Measurements from ENCODE around the gene NFATC2IP. TPM values are rescaled to one million over a fixed set of nuclear protein-coding genes. Genes with fewer than 3 reads are reported as not detected.

NFATC2IP gene
- total and polyA plus RNA-seq, 2 of the 8 experiments (the other 6 are each of a cell fraction or from before 2014, with no cell fraction given) = 54.4 to 71.5 TPM

DNA sequence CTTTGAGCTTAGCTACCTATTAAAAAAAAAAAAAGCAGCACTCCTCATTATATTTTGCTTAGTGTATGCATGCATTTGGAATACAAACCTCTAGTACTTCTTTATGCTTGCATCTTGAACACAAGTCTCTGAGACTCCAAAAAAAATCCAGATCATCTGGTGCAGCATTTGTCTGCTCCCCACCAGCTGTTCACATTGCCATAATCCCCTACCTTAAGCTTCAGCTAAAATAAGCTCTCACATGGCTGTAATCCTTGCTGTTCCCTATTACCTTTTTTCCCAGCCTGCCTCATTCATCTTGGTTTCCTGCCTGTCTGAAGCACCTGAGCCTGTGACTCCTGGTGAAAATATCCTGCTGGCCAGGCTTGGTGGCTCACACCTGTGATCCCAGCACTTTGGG, 7.5 kb upstream of the NFATC2IP start:
- CTCF ChIA-PET (ENCODE audit: partially characterized antibody) = interaction anchor here (1.2 to 5.4 kb wide), 8 partner anchors 11 to 96 kb away, joined by 5 to 42 read pairs (median 18); partner anchors contain the start of genes ATP2A1, CD19 and RABEP2

More for the DNA sequence above, 7.5 kb upstream of the NFATC2IP start:
- H2BK120ac ChIP-seq (replicated peaks; ENCODE audit: low read depth, low read length) = no peak overlapping the region
- no peak overlapping the region for H2BK20ac ChIP-seq (ENCODE audit: low read length)
- no peak for DNase-seq (ENCODE audit: low read depth in 1 of 2, low spot score in 2 of 2)
- H4K8ac ChIP-seq (ENCODE audit: extremely low read depth, insufficient read depth, low read length) = no peak overlapping the region
- H3K23ac ChIP-seq (ENCODE audit: insufficient read length) = no peak overlapping the region
- H2BK15ac ChIP-seq (ENCODE audit: low read length) = no peak overlapping the region
- no peak overlapping the region for H3K4me2 ChIP-seq (ENCODE audit: insufficient read depth in 1 of 2, low read depth in 2 of 2, low read length in 2 of 2)
- TF ChIP-seq SP4 (IDR thresholded peaks at IDR 0.05; ENCODE audit: low read length) = no peak
- no peak for TF ChIP-seq TEAD4 (IDR thresholded peaks at IDR 0.05; ENCODE audit: low read depth, low read length)
- no peak for TF ChIP-seq CREB1 (IDR thresholded peaks at IDR 0.05)
- no peak for TF ChIP-seq PHF8 (conservative IDR thresholded peaks at IDR 0.05; ENCODE audit: low read depth, low read length)
- TF ChIP-seq BRCA1 (IDR thresholded peaks at IDR 0.05; ENCODE audit: low read depth, low read length) = no peak
- no peak for TF ChIP-seq RXRA (IDR thresholded peaks at IDR 0.05; ENCODE audit: insufficient read depth, low read depth, low read length)
- no peaks in the 10 kb centered on the region for H3K79me1 ChIP-seq (ENCODE audit: low read depth, low read length)
- no peak overlapping the region; a peak in 1 of 7 replicates for H3K9ac ChIP-seq (replicated peaks in 1 of 4; ENCODE audit: extremely low read depth in 1 of 4, low read depth in 3 of 4, low read length in 3 of 4)
- H2AFZ ChIP-seq (ENCODE audit: low read length) = no peak overlapping the region
- peaks cover 5% of the 10 kb centered on the region for H3K23me2 ChIP-seq (ENCODE audit: low read depth, low read length)
- H4K91ac ChIP-seq (replicated peaks; ENCODE audit: insufficient read length, low read length) = no peak overlapping the region
- POLR2A ChIA-PET (ENCODE audit: partially characterized antibody) = interaction anchor here (0.7 to 3.0 kb wide), 6 partner anchors 12 to 121 kb away, joined by 3 to 13 read pairs (median 4); partner anchors contain the start of genes ATXN2L, CD19 and RABEP2
- H4K5ac ChIP-seq (ENCODE audit: insufficient read length, low read depth, low read length) = no peak overlapping the region
- no peak overlapping the region for H2BK12ac ChIP-seq (ENCODE audit: low read depth, low read length)
- H3K36me3 ChIP-seq (ENCODE audit: control insufficient read depth in 2 of 4, insufficient read depth in 4 of 4, low read length in 3 of 4) = no peaks in the 10 kb centered on the region
- no peak overlapping the region for H3K4me3 ChIP-seq (ENCODE audit: extremely low read depth in 1 of 4, insufficient read depth in 2 of 4, low read depth in 3 of 4, low read length in 4 of 4)
- H3K27me3 ChIP-seq (replicated peaks in 1 of 4; ENCODE audit: control insufficient read depth in 3 of 4, extremely low read depth in 1 of 4, insufficient read depth in 3 of 4, low read length in 3 of 4) = no peaks in the 10 kb centered on the region
- H2AK5ac ChIP-seq (ENCODE audit: low read depth, low read length) = no peak overlapping the region
- H4K20me1 ChIP-seq (replicated peaks in 1 of 2; ENCODE audit: control insufficient read depth in 1 of 2, insufficient read depth in 2 of 2, low read length in 2 of 2) = no peaks in the 10 kb centered on the region
- H3K9me3 ChIP-seq (ENCODE audit: insufficient read depth in 2 of 2, low read depth in 1 of 2, low read length in 1 of 2) = no peaks in the 10 kb centered on the region
- H3K4me1 ChIP-seq (replicated peaks in 1 of 4; ENCODE audit: control insufficient read depth in 3 of 4, insufficient read depth in 4 of 4, low read length in 3 of 4) = peaks cover 0 to 5% (median 1%) of the 10 kb centered on the region in 4 experiments; a peak in 3 of 7 replicates
- H3K4ac ChIP-seq (replicated peaks; ENCODE audit: insufficient read length, low read depth, low read length) = no peak overlapping the region
- H2BK5ac ChIP-seq (ENCODE audit: low read depth, low read length) = no peak overlapping the region
- no peaks in the 10 kb centered on the region for H3K79me2 ChIP-seq (ENCODE audit: control insufficient read depth in 1 of 2, insufficient read depth in 2 of 2, low read length in 2 of 2)
- H3K14ac ChIP-seq (ENCODE audit: insufficient read length) = no peak overlapping the region
- no peak overlapping the region for H3K56ac ChIP-seq (replicated peaks; ENCODE audit: insufficient read length, low read depth, low read length)
- FAIRE-seq = no peak
- no peak overlapping the region for H3K18ac ChIP-seq (ENCODE audit: extremely low read depth, low read length)
- H3K27ac ChIP-seq (ENCODE audit: low read depth, low read length) = no peak overlapping the region

Data from H1 (cell line).